SK-N-SH treated with all-trans-retinoic acid at 6 μM for 48 hours (cell line): Measurements from ENCODE around the gene CDK6.
A peak's percentile ranks its signal among the peaks of the same experiment; 100 is the strongest.

Experiments
- ATAC-seq: fragments of 200-7000 bp; cut with Tn5 transposase; 3 replicates; pipeline ENCODE4 v1.9.1; 2020; ENCODE audit warnings: mild to moderate bottlenecking, moderate library complexity
- ARNTL ChIP-seq: fragments of 450-650 bp; formaldehyde crosslinking; IDR thresholded peaks from 2 replicates; pipeline ENCODE4 v1.5.0; 2020; ENCODE audit warnings: low read depth, mild to moderate bottlenecking, moderate library complexity, borderline replicate concordance
- BACH2 ChIP-seq: fragments of 250-450 bp; sonication (Bioruptor Pico); IDR thresholded peaks from 2 replicates; pipeline ENCODE4 v1.9.0; 2021; ENCODE audit warnings: mild to moderate bottlenecking, borderline replicate concordance
- CREB5 ChIP-seq: fragments of 250-450 bp; sonication (Bioruptor Pico); IDR thresholded peaks from 2 replicates; pipeline ENCODE4 v1.5.1; 2020; ENCODE audit warnings: low read depth, mild to moderate bottlenecking, moderate library complexity
- CSDC2 ChIP-seq: fragments of 250-450 bp; sonication (Bioruptor Pico); IDR thresholded peaks from 2 replicates; pipeline ENCODE4 v1.5.0; 2020; ENCODE audit warnings: mild to moderate bottlenecking, moderate library complexity
- ESRRG ChIP-seq: fragments of 250-450 bp; sonication (Bioruptor Pico); IDR thresholded peaks from 2 replicates; pipeline ENCODE4 v1.6.1; 2021; ENCODE audit warnings: mild to moderate bottlenecking
- ISL1 ChIP-seq: fragments of 250-450 bp; sonication (Bioruptor Pico); IDR thresholded peaks from 2 replicates; pipeline ENCODE4 v2.1.2; 2022; ENCODE audit warnings: mild to moderate bottlenecking, moderate library complexity
- OSR1 ChIP-seq: fragments of 250-450 bp; sonication (Bioruptor Pico); IDR thresholded peaks from 2 replicates; pipeline ENCODE4 v1.8.0; 2022; ENCODE audit warnings: moderate library complexity, mild to moderate bottlenecking, inconsistent platforms
- PPARA ChIP-seq: fragments of 250-450 bp; sonication (Bioruptor Pico); IDR thresholded peaks from 2 replicates; pipeline ENCODE4 v1.5.0; 2020; ENCODE audit warnings: mild to moderate bottlenecking, borderline replicate concordance
- RARB ChIP-seq: fragments of 250-450 bp; sonication (Bioruptor Pico); IDR thresholded peaks from 2 replicates; pipeline ENCODE4 v1.8.0; 2021; ENCODE audit warnings: mild to moderate bottlenecking, moderate library complexity
- SNAI2 ChIP-seq: fragments of 250-450 bp; sonication (Bioruptor Pico); IDR thresholded peaks from 2 replicates; pipeline ENCODE4 v1.5.0; 2020; ENCODE audit warnings: mild to moderate bottlenecking, moderate library complexity
- TCF4 ChIP-seq: fragments of 250-450 bp; sonication (Bioruptor Pico); IDR thresholded peaks from 2 replicates; pipeline ENCODE4 v1.8.0; 2021; ENCODE audit warnings: mild to moderate bottlenecking, moderate library complexity, borderline replicate concordance
- TOX ChIP-seq: fragments of 250-450 bp; sonication (Bioruptor Pico); IDR thresholded peaks from 2 replicates; pipeline ENCODE4 v1.8.0; 2021; ENCODE audit warnings: mild to moderate bottlenecking, moderate library complexity, borderline replicate concordance
- TSHZ2 ChIP-seq: fragments of 250-450 bp; sonication (Bioruptor Pico); IDR thresholded peaks from 2 replicates; pipeline ENCODE4 v1.5.0; 2020; ENCODE audit warnings: mild to moderate bottlenecking, moderate library complexity
- ZFP3 ChIP-seq: fragments of 250-450 bp; sonication (Bioruptor Pico); IDR thresholded peaks from 2 replicates; pipeline ENCODE4 v1.5.0; 2020; ENCODE audit warnings: mild to moderate bottlenecking, moderate library complexity
- ZFP30 ChIP-seq: fragments of 450-650 bp; formaldehyde crosslinking; IDR thresholded peaks from 2 replicates; pipeline ENCODE4 v1.5.0; 2022; ENCODE audit warnings: mild to moderate bottlenecking, moderate library complexity
- ZNF70 ChIP-seq: fragments of 450-650 bp; formaldehyde crosslinking; IDR thresholded peaks from 2 replicates; pipeline ENCODE4 v1.5.0; 2020; ENCODE audit warnings: mild to moderate bottlenecking, moderate library complexity
- ZNF8 ChIP-seq: fragments of 450-650 bp; formaldehyde crosslinking; IDR thresholded peaks from 2 replicates; pipeline ENCODE4 v1.5.0; 2020; ENCODE audit warnings: mild to moderate bottlenecking, moderate library complexity
- TF ChIP-seq, protein P1 (sequence below): fragments of 250-450 bp; sonication (Bioruptor Pico); IDR thresholded peaks from 2 replicates; pipeline ENCODE4 v1.5.1; 2021; ENCODE audit warnings: mild to moderate bottlenecking, moderate library complexity
- TF ChIP-seq, protein P2 (sequence below): fragments of 250-450 bp; sonication (Bioruptor Pico); IDR thresholded peaks from 2 replicates; pipeline ENCODE4 v1.8.0; 2020; ENCODE audit warnings: mild to moderate bottlenecking, moderate library complexity, borderline replicate concordance

Gene CDK6

DNA sequence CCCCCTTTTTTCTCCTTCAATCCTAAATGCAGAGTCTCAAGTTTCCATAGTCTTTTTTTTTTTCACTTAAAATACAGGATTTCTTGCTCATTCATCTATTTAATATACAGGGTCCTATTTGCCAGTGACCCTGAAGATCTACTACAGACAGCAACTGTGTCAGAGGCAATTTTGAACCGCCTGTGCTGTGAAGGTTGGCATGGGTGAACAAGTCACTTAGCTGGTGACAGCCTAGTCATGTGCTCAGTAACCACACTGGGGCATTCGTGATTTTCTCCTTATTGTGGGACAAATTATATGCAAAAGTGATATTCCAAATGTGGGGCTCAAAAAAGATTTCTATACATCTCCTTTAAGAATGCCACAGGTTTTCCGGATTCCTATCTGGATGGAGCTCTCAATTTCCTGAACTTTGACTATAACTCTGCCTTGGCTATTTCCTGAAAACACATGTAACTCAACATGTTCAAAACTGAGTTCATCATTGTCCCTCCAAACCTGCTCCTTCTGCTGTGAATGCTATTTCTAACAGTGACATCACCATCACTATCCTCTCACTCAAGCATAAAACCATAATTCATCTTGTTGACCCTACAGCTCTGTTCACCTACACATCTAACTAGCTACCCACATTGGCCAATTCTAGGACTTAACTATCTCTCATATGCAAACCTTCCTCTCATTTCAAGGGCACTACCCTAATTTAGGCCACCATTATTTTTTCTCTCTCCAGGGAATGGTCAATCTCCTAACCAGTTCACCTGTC is 36.7 kb downstream of the CDK6 start (continued):
- TF ChIP-seq ZNF70, result no peak
- TF ChIP-seq PPARA (CRISPR knock-in tag), result no peak
- no peak for TF ChIP-seq ZNF8 (CRISPR knock-in tag)

- TF ChIP-seq ISL1 (CRISPR knock-in tag) (peak; percentile 30; the same call in 1 of the 2 replicates), OSR1 (CRISPR knock-in tag) (no peak)
These were observed 37.7 kb downstream of the CDK6 start for GRCh38 chr7:92798517-92799249.

GRCh38 chr7:92797693-92798092 is 38.7 kb downstream of the CDK6 start:
- TF ChIP-seq ZNF70 (no peak), PPARA (CRISPR knock-in tag) (no peak), RARB (CRISPR knock-in tag) (no peak), ISL1 (CRISPR knock-in tag) (no peak), TOX (CRISPR knock-in tag) (no peak), CSDC2 (CRISPR knock-in tag) (no peak), ZNF8 (CRISPR knock-in tag) (no peak), ESRRG (CRISPR knock-in tag) (no peak), SNAI2 (CRISPR knock-in tag) (no peak), CREB5 (CRISPR knock-in tag) (no peak), ARNTL (CRISPR knock-in tag) (no peak), OSR1 (CRISPR knock-in tag) (no peak), TCF4 (CRISPR knock-in tag) (no peak), BACH2 (CRISPR knock-in tag) (no peak), TSHZ2 (CRISPR knock-in tag) (no peak), ZFP3 (no peak), ZFP30 (CRISPR knock-in tag) (no peak)
- TF ChIP-seq, protein P1, sequence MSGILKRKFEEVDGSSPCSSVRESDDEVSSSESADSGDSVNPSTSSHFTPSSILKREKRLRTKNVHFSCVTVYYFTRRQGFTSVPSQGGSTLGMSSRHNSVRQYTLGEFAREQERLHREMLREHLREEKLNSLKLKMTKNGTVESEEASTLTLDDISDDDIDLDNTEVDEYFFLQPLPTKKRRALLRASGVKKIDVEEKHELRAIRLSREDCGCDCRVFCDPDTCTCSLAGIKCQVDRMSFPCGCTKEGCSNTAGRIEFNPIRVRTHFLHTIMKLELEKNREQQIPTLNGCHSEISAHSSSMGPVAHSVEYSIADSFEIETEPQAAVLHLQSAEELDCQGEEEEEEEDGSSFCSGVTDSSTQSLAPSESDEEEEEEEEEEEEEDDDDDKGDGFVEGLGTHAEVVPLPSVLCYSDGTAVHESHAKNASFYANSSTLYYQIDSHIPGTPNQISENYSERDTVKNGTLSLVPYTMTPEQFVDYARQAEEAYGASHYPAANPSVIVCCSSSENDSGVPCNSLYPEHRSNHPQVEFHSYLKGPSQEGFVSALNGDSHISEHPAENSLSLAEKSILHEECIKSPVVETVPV, result no peak
- TF ChIP-seq, protein P2, sequence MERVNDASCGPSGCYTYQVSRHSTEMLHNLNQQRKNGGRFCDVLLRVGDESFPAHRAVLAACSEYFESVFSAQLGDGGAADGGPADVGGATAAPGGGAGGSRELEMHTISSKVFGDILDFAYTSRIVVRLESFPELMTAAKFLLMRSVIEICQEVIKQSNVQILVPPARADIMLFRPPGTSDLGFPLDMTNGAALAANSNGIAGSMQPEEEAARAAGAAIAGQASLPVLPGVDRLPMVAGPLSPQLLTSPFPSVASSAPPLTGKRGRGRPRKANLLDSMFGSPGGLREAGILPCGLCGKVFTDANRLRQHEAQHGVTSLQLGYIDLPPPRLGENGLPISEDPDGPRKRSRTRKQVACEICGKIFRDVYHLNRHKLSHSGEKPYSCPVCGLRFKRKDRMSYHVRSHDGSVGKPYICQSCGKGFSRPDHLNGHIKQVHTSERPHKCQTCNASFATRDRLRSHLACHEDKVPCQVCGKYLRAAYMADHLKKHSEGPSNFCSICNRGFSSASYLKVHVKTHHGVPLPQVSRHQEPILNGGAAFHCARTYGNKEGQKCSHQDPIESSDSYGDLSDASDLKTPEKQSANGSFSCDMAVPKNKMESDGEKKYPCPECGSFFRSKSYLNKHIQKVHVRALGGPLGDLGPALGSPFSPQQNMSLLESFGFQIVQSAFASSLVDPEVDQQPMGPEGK (CRISPR knock-in tag), result no peak
- peak; percentile 39 for ATAC-seq

More at GRCh38 chr7:92798517-92799249, 37.7 kb downstream of the CDK6 start:
- ATAC-seq, result peak; percentile 31

GRCh38 chr7:92797284-92797683 is 39.1 kb downstream of the CDK6 start:
- TF ChIP-seq ISL1 (CRISPR knock-in tag) (peak; percentile 68), OSR1 (CRISPR knock-in tag) (no peak)
- peak; percentile 43 for ATAC-seq
